ENCODE data around the gene VWA5B1.
A peak's percentile ranks its signal among the peaks of the same experiment; 100 is the strongest.
"Not testable (repeated sequence)": the region's sequence is repeated elsewhere in the genome, so short reads cannot be mapped to it uniquely, and the experiment has no call there.

The VWA5B1 gene

DNA sequence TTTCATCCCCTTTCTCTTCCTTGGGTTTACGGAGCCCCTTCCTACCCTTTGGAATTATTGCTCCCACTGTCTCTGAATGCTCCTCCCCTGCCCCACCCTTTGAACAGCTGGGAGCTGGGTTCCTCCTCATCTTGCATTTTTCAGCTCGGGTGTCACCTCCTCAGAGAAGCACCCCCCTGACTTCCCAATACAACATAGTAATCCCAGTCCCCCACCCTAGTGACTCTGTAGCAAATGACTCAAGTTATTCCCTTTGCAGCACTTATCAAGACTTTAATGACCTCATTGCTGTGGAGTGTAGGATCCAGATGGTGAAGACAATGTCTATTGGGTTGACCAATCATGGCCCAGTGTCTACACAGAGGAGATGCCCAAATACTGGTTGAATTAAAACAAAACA is 8.9 kb upstream of the VWA5B1 start:
- DNase-seq: no peak

- DNase-seq: no peak
Observed at GRCh38 chr1:20282533-20282932, 8.1 kb upstream of the VWA5B1 start.

DNA sequence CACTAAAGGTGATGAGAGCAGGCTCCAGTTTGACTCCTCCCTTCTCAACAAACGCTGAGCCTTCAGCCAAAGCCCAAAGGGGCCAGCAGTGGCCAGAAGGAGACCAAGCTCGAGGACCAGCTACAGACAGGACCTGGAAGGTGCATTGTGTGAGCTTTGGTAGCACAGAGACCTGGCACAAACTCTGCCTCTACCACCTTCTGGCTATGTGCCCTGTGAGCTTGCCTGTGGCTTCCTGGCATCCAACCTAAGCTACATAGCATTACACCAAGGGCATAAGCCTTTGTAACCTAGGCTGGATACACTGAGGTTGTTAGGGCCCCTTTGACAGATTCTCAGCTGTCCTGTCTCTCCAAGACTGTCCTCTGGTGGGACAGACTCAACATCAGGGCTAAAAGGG is 6.6 kb upstream of the VWA5B1 start:
- no peak for DNase-seq

DNA sequence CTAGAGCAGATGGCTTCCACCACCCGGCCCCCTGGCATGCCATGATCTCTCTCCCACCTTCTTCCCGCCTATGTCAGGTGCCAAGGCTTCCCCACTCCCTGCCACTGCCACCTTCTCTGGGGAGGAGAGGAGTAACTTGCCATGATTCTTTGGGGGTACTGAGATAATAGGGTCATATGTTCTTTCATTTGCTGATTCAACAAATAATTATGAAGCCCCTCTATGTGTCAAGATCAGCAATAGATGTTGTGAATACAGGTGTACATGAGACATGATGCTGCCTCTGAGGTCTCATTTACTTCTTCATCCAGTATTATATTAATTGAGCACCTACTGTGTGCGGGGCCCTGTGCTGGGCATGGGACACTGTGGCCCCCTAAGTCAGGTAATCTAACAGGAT is 6.0 kb upstream of the VWA5B1 start:
- no peak for DNase-seq

GRCh38 chr1:20285510-20285909 is 5.2 kb upstream of the VWA5B1 start:
- no peak for DNase-seq

- DNase-seq: not testable (repeated sequence)
Observed at GRCh38 chr1:20287696-20288095, 3.0 kb upstream of the VWA5B1 start.

DNA sequence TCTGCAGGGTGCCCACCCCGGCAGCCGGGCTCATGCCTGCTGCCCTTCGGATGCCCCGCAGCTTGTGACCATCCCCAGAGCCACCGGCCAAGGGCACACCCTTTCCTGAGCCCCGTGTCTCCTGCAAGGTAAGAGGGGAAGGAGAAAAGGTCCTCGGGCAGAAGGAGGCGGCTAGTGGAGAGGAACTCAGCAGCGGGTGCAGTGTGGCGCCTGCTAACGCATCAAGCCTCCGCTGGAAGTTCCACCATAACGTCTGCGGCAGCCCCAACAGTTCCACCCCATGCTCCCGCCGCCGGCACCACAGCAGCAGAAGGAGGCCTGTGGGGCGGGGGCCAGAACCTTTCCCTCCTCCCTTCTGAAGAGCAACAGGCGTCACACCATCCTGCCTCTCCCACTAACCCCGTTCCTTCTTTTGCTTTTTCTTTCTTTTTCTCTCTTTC is 990 bp downstream of the VWA5B1 start:
- no peak for DNase-seq

DNA sequence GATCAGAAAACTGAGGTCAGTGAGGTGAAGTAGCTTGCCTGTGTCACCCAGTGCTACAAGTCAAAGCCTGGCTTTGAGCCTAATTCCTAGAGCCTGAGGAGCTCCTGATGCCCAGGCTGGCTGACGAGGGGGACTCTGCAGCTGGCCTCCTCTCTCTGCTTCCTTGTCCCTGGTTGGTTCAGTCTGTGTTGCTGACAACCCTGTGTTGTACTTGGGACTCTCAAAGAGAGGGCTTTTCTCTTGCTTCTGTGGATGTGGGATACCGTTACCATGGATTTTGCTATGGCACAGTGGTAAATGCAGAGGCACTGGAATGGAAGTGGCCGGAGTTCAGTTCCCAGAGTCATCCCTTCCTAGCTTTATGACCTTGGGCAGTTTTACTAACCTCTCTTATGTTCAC is 8.0 kb downstream of the VWA5B1 start:
- no peak for DNase-seq

GRCh38 chr1:20301463-20302107 is 10.9 kb downstream of the VWA5B1 start:
- no peak for DNase-seq

DNA sequence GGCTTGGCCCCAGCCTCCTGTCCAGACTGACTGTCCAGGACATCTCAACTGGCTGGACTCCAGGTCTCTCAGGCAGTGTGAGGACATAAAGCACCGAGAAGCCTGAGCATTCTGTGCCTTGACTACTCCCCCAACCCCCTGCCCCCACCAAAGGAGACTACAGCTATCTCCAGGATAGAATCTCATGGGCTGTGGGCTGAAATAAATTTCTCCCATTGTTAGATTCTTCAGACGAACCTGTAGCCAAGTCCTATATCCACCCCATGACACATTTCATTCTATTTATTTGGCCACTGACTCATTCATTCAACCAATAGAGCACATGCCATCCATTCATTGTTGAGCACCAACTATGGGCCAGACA is 11.4 kb downstream of the VWA5B1 start:
- DNase-seq: no peak

DNA sequence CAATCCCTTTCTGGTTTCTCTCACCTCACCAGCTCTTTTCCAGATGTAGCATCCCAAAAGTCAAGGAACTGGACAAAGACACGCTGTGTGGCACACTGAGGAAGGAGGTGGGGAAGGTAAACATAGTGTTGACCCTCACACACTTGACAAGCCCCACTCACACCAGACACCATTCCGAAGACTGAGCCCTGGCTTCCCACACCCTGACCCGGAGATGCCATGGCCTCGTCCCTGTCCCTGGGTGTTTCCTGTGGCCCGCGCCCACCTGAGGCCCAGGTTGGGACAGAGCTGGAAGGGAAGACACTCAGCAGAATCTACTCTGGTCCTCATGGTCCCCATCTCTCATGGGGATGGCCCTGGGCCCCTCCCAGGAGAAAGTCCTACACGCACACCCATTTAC is 16.4 kb downstream of the VWA5B1 start:
- no peak for DNase-seq

GRCh38 chr1:20308569-20308968 is 17.9 kb downstream of the VWA5B1 start:
- no peak for DNase-seq

- DNase-seq: no peak
Observed at GRCh38 chr1:20311289-20311688, 20.6 kb downstream of the VWA5B1 start.

DNA sequence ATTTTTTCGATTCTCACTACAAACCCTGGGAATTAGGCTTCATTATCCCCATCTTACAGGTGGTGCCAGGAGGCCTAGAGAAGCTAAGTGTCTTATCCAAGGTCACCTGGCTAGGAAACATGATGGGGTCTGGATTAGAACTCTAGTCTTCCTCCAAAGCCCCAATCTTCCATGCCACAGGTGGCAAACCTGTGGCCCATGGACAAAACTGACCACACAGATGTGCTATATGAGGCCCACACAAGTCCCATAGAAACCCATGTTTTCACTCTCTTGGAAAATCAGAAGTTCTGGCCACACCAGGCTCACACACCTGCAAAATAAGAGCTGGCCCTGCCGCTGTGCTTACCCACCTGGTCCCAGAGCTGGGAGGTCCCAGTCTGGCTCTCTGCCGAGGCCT is 21.6 kb downstream of the VWA5B1 start:
- DNase-seq: no peak

- no peak for DNase-seq
Observed at GRCh38 chr1:20312818-20313217, 22.1 kb downstream of the VWA5B1 start.

GRCh38 chr1:20317471-20317870 is 26.8 kb downstream of the VWA5B1 start:
- no peak for DNase-seq

- DNase-seq: no peak
Observed at GRCh38 chr1:20318521-20318920, 27.8 kb downstream of the VWA5B1 start.

- DNase-seq: no peak
Observed at GRCh38 chr1:20318971-20319370, 28.3 kb downstream of the VWA5B1 start.

DNA sequence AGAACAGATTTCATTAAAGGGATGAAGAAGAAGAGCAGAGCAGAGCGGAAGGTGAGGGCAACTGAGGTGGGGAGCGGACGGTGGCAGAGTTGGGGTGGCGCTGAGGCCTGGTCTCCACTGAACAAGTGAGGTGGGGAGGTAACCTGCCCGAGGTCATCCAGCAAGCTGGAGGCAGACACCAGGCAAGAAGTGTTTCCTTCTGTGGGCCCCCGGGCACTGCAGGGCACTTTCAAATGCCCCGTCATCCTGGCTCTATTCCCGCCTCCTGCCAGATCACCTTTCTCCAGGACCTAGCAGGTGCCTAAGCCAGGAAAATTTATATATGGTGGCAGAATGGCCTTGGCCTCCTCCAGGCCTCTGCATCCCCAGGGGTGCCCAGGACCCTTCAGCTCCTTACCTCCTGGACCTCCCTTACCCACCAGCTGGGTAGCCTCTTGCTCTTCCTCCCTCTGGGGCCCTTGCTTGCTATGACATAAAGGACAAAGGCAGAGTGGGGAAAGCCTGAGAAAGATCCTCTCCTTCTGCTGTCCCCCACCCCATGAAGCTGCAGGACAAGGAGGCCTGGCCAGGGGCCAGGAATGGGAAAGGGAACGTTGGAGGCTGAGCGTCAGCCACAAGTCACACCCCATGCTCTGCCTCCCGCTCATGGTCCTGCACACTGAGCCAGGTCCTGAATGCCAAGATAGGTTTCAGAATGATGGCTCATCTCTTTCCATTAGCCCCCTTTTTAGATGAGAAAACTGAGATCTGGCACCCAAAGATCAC is 29.0 kb downstream of the VWA5B1 start:
- no peak for DNase-seq

- no peak for DNase-seq
Observed at GRCh38 chr1:20320704-20321103, 30.0 kb downstream of the VWA5B1 start.

GRCh38 chr1:20321573-20321972 is 30.9 kb downstream of the VWA5B1 start:
- DNase-seq: no peak

DNA sequence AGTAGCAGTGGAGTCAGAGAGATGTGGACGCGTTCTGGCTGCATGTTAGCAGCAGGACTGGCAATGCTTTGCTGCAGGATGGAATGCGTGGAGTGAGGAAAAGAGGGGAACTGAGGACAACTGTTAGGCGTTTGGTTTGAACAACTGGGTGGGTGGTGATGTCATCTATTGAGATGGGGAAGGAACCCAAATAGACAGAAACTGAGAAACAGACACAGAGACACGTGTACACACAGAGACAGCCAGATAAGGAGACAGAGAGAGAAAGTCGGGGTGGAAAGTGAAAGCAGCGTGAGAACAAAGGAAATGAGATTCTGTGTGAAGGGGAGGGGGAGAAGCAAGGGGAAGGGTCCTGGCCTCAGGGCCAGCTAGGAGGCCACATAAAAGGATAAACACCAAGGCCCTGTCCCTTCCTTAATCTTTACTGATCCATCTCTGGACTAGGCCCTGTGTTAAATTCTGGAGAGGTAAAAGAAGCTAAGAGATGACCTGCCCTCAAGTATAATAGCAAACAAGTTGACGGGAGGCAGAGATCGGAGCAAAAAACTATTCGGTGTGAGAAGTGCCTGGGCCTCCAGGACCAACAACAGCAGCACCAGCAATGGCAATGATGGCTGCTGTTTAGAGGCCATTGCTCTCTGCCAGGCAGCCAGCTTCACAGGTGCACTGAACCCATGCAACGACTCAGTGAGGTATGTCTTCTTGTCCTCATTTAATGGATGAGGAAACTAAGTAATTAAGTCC is 31.6 kb downstream of the VWA5B1 start:
- peak; percentile 22 for DNase-seq

GRCh38 chr1:20322825-20323612 is 32.3 kb downstream of the VWA5B1 start:
- peak; percentile 49 for DNase-seq
